NCI-H446 (cell line): ENCODE results near the gene PRDX1.
"Not testable (repeated sequence)": the region's sequence is repeated elsewhere in the genome, so short reads cannot be mapped to it uniquely, and the experiment has no call there.

ENCODE experiments used
- DNase-seq, 2 experiments: peaks; one replicate each; lab custom pipeline; 2025; lab: John Stamatoyannopoulos, UW

Gene PRDX1

GRCh38 chr1:45535988-45536766, 14.5 kb upstream of the PRDX1 start:
- DNase-seq: no peak

GRCh38 chr1:45531873-45532272, 10.2 kb upstream of the PRDX1 start:
- no peak for DNase-seq

- no peak for DNase-seq
Measured at GRCh38 chr1:45530632-45531135, 9.0 kb upstream of the PRDX1 start.

GRCh38 chr1:45526135-45526644, 4.5 kb upstream of the PRDX1 start:
- DNase-seq: no peak

- DNase-seq: not testable (repeated sequence)
Measured at GRCh38 chr1:45523975-45524374, 2.3 kb upstream of the PRDX1 start.

- DNase-seq: not testable (repeated sequence)
Measured at GRCh38 chr1:45523516-45523915, 1.8 kb upstream of the PRDX1 start.

GRCh38 chr1:45522324-45523104, 830 bp upstream of the PRDX1 start:
- DNase-seq: no peak

- DNase-seq: not testable (repeated sequence)
Measured at GRCh38 chr1:45519774-45520173, 1.9 kb downstream of the PRDX1 start.

- peak in 1 of 2 experiments; percentile 39 for DNase-seq
Measured at GRCh38 chr1:45518910-45519309, 2.8 kb downstream of the PRDX1 start.

- DNase-seq: not testable (repeated sequence)
Measured at GRCh38 chr1:45518366-45518765, 3.3 kb downstream of the PRDX1 start.

GRCh38 chr1:45516465-45516864, 5.2 kb downstream of the PRDX1 start:
- no peak for DNase-seq

GRCh38 chr1:45516036-45516435, 5.6 kb downstream of the PRDX1 start:
- DNase-seq: no peak

- not testable (repeated sequence) for DNase-seq
Measured at GRCh38 chr1:45513532-45514260, 8.0 kb downstream of the PRDX1 start.

- DNase-seq: peak in 1 of 2 experiments; percentile 55
Measured at GRCh38 chr1:45512641-45513054, 9.0 kb downstream of the PRDX1 start.

GRCh38 chr1:45510972-45511527, 10.6 kb downstream of the PRDX1 start:
- no peak for DNase-seq

- no peak for DNase-seq
Measured at GRCh38 chr1:45510036-45510971, 11.4 kb downstream of the PRDX1 start.

GRCh38 chr1:45508295-45509151, 13.2 kb downstream of the PRDX1 start:
- DNase-seq: no peak

GRCh38 chr1:45507893-45508292, 13.8 kb downstream of the PRDX1 start:
- DNase-seq: no peak

GRCh38 chr1:45507195-45507594, 14.5 kb downstream of the PRDX1 start:
- no peak for DNase-seq
